Tibial nerve (tissue), 4 donors: ENCODE measurements around the gene CEP112.

Source experiments
- CTCF ChIP-seq, 5 experiments: fragments of 200-600 bp in 3 of 5; fragments of 450-650 bp in 2 of 5; sonication (generic) in 3 of 5; IDR thresholded peaks; one replicate each; pipeline ENCODE4 v1.5.1; 2016 to 2019; ENCODE audit warnings: antibody characterized with exemption in 5 of 5, mild to moderate bottlenecking in 3 of 5, moderate library complexity in 2 of 5
- EP300 ChIP-seq, 2 donors: sonication (generic); formaldehyde crosslinking; IDR thresholded peaks; one replicate each; pipeline ENCODE4 v1.6.1; 2017; ENCODE audit warnings: antibody characterized with exemption in 2 of 2, mild to moderate bottlenecking in 1 of 2
- POLR2A ChIP-seq, 2 donors: fragments of 450-650 bp; IDR thresholded peaks; one replicate each; pipeline ENCODE4 v1.6.1; 2017; ENCODE audit warnings: antibody characterized with exemption in 2 of 2, mild to moderate bottlenecking in 2 of 2, moderate library complexity in 2 of 2

GRCh38 chr17:65688307-65688706 lies 503.6 kb downstream of the CEP112 start:
- TF ChIP-seq CTCF (IDR thresholded peaks at IDR 0.05) (no peak), POLR2A (IDR thresholded peaks at IDR 0.05) (no peak), EP300 (IDR thresholded peaks at IDR 0.05) (no peak)
